ENCODE data around the gene FAM72B. TPM values are rescaled to one million over a fixed set of nuclear protein-coding genes. Genes with fewer than 3 reads are reported as not detected.
"Not testable (repeated sequence)": the region's sequence is repeated elsewhere in the genome, so short reads cannot be mapped to it uniquely, and the experiment has no call there.

The FAM72B gene
- total RNA-seq, 1 donor from 2014 or later = 22.5 TPM

DNA sequence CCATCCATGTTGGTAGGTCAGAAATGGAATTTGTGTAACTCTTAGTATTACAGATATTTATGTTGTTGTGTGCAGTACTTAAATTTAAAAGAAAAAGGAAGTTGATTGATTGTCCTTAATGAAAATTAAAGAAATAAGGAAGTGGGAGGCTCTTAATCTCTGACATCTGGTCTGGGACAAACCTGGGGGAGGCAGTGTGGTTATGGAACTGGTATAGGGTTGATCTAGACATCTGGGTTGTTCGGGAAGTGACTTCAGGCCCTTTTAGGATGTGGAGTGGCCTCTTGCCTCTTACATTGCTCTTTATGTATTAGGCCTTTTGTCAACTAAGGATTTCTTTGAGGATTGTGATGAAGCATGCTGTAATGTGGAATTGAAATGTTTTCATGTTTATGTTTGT, 16.1 kb upstream of the FAM72B start:
- intact Hi-C loops (cut with micrococcal nuclease) = not testable (repeated sequence)

GRCh38 chr1:121199763-121200162, 15.6 kb upstream of the FAM72B start:
- intact Hi-C loops (cut with micrococcal nuclease) = not testable (repeated sequence)

GRCh38 chr1:121197095-121197882, 13.1 kb upstream of the FAM72B start:
- intact Hi-C loops (cut with micrococcal nuclease) = not testable (repeated sequence)

GRCh38 chr1:121192512-121192911, 8.4 kb upstream of the FAM72B start:
- intact Hi-C loops (cut with micrococcal nuclease) = not testable (repeated sequence)

DNA sequence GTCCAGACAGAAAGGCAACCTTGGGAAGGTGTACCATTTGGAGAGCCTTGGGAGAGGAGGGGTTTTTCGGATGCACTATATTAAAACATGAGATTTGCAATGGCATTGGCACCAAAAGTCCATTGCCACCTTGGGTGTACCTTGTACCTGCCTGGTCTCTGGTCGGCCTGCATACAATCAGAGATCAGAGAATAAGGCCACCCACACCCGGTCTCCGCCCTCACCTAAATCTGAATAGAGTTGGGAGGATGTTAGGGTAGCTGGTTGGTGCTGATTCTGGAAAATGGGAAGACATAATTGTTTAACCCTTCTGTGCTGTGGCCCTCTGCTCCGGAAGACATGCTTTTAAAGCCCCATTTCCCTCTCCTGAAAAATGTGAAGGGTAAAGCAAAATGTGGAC, 3.8 kb upstream of the FAM72B start:
- intact Hi-C loops (cut with micrococcal nuclease) = not testable (repeated sequence)

DNA sequence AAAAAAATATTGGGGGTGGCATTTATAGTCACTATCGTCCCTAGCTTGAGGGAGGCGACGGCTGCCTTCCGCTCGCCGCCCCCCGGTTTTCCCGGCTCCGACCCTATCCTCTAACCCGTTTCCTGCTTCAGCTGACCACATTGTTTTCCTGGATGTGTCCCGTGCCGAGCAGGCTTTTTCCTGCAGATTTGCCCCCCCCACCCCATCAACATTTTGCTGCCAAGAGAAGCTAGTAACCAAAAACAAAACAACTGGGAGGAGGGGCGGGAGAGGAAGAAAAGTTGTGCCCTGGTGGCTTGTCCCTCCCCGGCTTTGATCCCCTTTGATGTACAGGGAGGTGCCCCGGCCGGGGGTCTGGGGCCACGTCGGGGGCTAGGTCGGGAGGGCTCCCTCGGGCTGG, 2.1 kb upstream of the FAM72B start:
- intact Hi-C loops (cut with micrococcal nuclease) = not testable (repeated sequence)

- intact Hi-C loops (cut with micrococcal nuclease) = not testable (repeated sequence)
Measured at GRCh38 chr1:121185140-121185708, 1.1 kb upstream of the FAM72B start.

- intact Hi-C loops (cut with micrococcal nuclease) = not testable (repeated sequence)
Measured at GRCh38 chr1:121183867-121184266, 273 bp downstream of the FAM72B start.

- intact Hi-C loops (cut with micrococcal nuclease) = not testable (repeated sequence)
Measured at GRCh38 chr1:121178197-121178596, 5.9 kb downstream of the FAM72B start.

- intact Hi-C loops (cut with micrococcal nuclease) = not testable (repeated sequence)
Measured at GRCh38 chr1:121176649-121177048, 7.5 kb downstream of the FAM72B start.

DNA sequence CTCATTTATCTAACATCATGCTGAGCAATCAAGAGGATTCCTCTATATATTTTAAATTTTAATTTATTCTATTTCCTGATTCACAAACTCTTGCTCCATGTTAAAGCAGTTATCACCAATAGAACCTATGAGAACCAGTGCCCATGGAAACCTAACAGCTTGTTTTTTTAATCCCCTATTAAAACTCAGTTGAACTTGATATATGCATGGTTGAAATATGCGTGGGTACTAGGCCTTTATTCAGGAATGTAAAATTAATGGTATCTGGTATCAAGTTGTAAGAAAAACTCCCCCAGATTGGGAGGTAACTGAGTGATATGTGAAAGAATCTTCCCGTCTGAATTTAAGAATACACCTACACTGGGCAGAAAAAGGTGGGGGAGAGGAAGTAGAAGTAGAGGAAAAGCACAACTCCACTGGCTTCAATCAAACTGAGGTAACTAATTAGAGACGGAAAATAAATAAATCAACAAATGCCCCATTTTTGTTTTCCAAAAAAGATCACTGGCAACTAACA, 15.9 kb downstream of the FAM72B start:
- intact Hi-C loops (cut with micrococcal nuclease) = not testable (repeated sequence)

- intact Hi-C loops (cut with micrococcal nuclease) = not testable (repeated sequence)
Measured at GRCh38 chr1:121167225-121167738, 16.9 kb downstream of the FAM72B start.

GRCh38 chr1:121165296-121165695, 18.8 kb downstream of the FAM72B start:
- intact Hi-C loops (cut with micrococcal nuclease) = not testable (repeated sequence)

- intact Hi-C loops (cut with micrococcal nuclease) = not testable (repeated sequence)
Measured at GRCh38 chr1:121163850-121164757, 20.0 kb downstream of the FAM72B start.

DNA sequence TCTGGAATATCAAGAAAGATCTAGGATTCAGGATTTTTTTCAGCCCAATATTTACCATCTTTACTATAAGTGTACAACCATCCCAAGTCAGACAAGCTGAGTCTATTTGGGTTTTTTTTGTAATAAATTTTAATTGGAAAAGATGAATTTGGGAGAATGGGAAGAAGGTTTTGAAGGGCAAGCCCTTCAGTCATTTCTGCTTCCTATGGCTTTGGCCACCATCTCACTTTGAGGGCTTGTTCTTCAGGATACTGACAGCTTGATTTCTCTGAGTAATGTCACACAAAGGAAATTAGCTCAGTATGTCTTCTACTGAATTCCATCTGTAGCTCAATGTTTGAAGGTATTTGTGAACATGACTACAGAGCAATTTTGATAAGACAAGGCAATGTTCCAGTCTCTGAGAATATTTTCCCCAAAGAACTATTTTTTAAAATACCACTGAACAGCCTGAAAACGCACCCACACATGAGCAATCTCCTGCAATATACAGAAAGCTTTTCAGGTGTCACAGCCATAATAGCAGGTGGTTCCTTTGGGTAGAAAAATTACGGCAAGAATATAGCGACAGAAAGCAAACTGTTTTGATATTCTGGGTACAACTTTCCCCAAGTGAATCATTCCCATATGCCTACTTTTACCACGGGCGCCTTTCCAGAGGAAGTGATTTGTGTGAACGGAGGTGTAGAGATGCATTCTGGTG, 22.8 kb downstream of the FAM72B start:
- intact Hi-C loops (cut with micrococcal nuclease) = not testable (repeated sequence)

- intact Hi-C loops (cut with micrococcal nuclease) = not testable (repeated sequence)
Measured at GRCh38 chr1:121160118-121160517, 24.0 kb downstream of the FAM72B start.

GRCh38 chr1:121157609-121158008, 26.5 kb downstream of the FAM72B start:
- intact Hi-C loops (cut with micrococcal nuclease) = not testable (repeated sequence)

DNA sequence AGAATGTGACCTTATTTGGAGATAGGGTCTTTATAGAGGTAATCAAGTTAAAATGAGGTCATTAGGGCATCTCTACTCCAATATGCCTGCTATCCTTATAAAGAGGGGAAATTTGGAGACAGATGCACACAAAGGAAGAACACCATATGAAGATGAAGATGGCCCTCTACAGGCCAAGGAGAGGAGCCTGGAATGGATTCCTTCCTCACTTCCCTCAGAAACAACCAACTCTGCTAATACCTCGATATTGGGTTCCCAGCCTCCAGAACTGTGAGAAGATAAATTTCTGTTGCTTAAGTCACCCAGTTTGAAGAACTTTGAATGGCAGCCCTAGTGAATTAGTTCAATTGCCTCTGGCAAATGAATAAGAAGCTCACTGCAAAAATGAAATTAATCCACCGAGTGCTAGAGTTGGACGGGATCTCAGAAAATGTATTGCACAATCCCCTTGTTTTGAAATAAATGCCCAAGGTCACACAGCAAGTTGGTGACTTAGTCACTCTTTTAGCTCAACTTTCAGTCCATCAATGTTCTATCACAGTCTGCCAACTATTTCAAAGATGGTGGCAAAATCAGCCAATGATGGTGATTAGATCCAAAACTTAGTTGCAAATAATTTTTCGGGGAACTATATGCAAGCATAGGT, 27.1 kb downstream of the FAM72B start:
- intact Hi-C loops (cut with micrococcal nuclease) = not testable (repeated sequence)

DNA sequence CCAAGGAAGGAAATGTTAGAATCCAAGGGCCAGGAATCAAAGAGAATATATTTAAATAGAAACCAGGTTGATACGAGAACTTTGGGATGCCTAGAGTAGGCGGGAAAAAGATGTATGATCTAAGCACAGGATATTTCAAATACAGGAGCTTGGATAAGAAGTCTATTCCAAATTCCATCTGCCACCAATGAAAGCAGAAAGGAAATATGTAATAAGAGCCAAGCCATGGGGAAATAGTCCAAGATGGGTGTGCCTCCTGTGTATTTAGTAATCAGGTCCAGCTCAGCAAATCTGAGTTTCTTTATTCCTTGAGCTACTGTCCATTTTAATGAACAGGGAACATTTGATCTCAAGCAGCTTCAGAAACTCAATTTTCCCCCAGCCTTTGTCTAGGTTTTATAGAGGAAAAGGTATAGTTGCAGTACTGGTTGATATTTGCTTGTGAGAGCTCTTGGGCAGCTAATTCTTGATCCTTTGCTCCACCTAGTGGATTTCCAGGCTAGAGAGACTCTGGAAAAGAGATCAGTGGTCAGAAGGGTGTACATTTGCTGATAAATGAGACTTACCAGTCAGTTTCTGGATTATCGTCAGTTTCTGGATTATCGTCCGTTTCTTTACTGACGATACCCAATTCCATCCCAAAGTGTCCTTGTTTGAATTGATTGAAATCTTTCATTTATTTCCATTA, 28.3 kb downstream of the FAM72B start:
- intact Hi-C loops (cut with micrococcal nuclease) = not testable (repeated sequence)

- intact Hi-C loops (cut with micrococcal nuclease) = not testable (repeated sequence)
Measured at GRCh38 chr1:121154811-121155210, 29.3 kb downstream of the FAM72B start.

All from T-helper 2 cell treated with Interferon-gamma antibody and Interleukin-4, amounts not matched to agents 100 ng/mL and 5 ng/mL, for 36 hours (primary cell).